AG04450 (cell line): ENCODE measurements around the gene TIMM17B. TPM values are rescaled to one million over a fixed set of nuclear protein-coding genes. Genes with fewer than 3 reads are reported as not detected.

Experiments used
- CTCF ChIA-PET: fragments of 300-600, 350-600 bp; formaldehyde crosslinking; extraction: SDS; loops from one replicate; lab custom pipeline; 2022; ENCODE audit warnings: antibody characterized with exemption, inconsistent platforms; lab: Charles Lee
- POLR2A ChIA-PET: fragments of 350-600 bp; formaldehyde crosslinking; extraction: SDS; loops from one replicate; lab custom pipeline; 2021; ENCODE audit warnings: antibody characterized with exemption, inconsistent platforms; lab: Yijun Ruan, JAX
- DNase-seq: peaks from one replicate; pipeline ENCODE4 v3.0.0-alpha.2; 2011; ENCODE audit warnings: low read depth, low spot score
- H3K27ac ChIP-seq: one replicate; pipeline ENCODE4 v1.5.1; 2012; ENCODE audit warnings: low read depth, low read length, control low read depth
- H3K27me3 ChIP-seq: one replicate; pipeline ENCODE4 v1.6.0; 2012; ENCODE audit warnings: low read length; ENCODE audit not compliant: control insufficient read depth, insufficient read depth
- H3K4me3 ChIP-seq: 2 replicates; pipeline ENCODE4 v1.5.1; 2011; ENCODE audit warnings: mild to moderate bottlenecking, low read depth, low read length, control low read depth
- H3K9me3 ChIP-seq: 2 replicates; pipeline ENCODE4 v1.5.1; 2012; ENCODE audit warnings: low read length; ENCODE audit not compliant: control insufficient read depth, insufficient read depth
- CTCF ChIP-seq: IDR thresholded peaks from 2 replicates; pipeline ENCODE4 v1.5.1; 2011; ENCODE audit warnings: low read depth, low read length, control low read depth, inconsistent platforms
- polyA plus RNA-seq: library from polyadenylated mRNA; depleted of rRNA; stranded (reverse); fragments of >200 nt; gene quantifications from 2 replicates; pipeline ENCODE4 v1.2.3, GENCODE V29; 2011

TIMM17B gene
- polyA plus RNA-seq, 1 experiment, result 31.2 TPM

GRCh38 chrX:48939524-48940228 is 42.1 kb upstream of the TIMM17B start:
- Histone ChIP-seq H3K27me3 (no peaks in the 10 kb centered on the region), H3K27ac (no peak overlapping the region), H3K4me3 (no peak overlapping the region), H3K9me3 (no peaks in the 10 kb centered on the region)
- CTCF ChIA-PET, result no interaction called here
- POLR2A ChIA-PET, result no interaction called here
- no peak for TF ChIP-seq CTCF
- no peak for DNase-seq

GRCh38 chrX:48938721-48939425 is 41.3 kb upstream of the TIMM17B start:
- Histone ChIP-seq H3K4me3 (no peak overlapping the region), H3K27me3 (no peaks in the 10 kb centered on the region), H3K27ac (no peak overlapping the region), H3K9me3 (no peaks in the 10 kb centered on the region)
- no peak for DNase-seq
- TF ChIP-seq CTCF, result no peak
- ChIA-PET POLR2A (interaction anchor here (0.6 kb wide), 2 partner anchors 27 to 202 kb away, joined by 3 read pairs; no protein-coding TSS in a partner anchor), CTCF (no interaction called here)

- ChIA-PET CTCF (no interaction called here), POLR2A (no interaction called here)
- H3K27ac ChIP-seq, result no peak overlapping the region
These were observed 39.7 kb upstream of the TIMM17B start for GRCh38 chrX:48937054-48937907.

GRCh38 chrX:48936429-48937053 is 39.0 kb upstream of the TIMM17B start:
- Histone ChIP-seq H3K27ac (no peak overlapping the region), H3K4me3 (no peak overlapping the region), H3K9me3 (no peaks in the 10 kb centered on the region), H3K27me3 (no peaks in the 10 kb centered on the region)
- CTCF ChIA-PET, result interaction anchor here (0.5 kb wide), 1 partner anchor 15 kb away, joined by 3 read pairs; no protein-coding TSS in a partner anchor
- POLR2A ChIA-PET, result no interaction called here
- TF ChIP-seq CTCF, result no peak
- no peak for DNase-seq

More at GRCh38 chrX:48937054-48937907, 39.7 kb upstream of the TIMM17B start:
- no peak for TF ChIP-seq CTCF
- DNase-seq, result no peak
- Histone ChIP-seq H3K4me3 (no peak overlapping the region), H3K27me3 (no peaks in the 10 kb centered on the region), H3K9me3 (no peaks in the 10 kb centered on the region)
